ENCODE data around the gene MAD1L1. TPM values are rescaled to one million over a fixed set of nuclear protein-coding genes. Genes with fewer than 3 reads are reported as not detected.

MAD1L1 gene
- total and polyA plus RNA-seq, 2 of the 13 experiments (the other 11 are each of a cell fraction or from before 2014, with no cell fraction given): 17.4 to 64.7 TPM

GRCh38 chr7:1920881-1921280 lies 311.9 kb downstream of the MAD1L1 start (continued):
- TF ChIP-seq NR0B2 (CRISPR knock-in tag; IDR thresholded peaks at IDR 0.05): no peak
- TF ChIP-seq BRF2 (CRISPR knock-in tag; IDR thresholded peaks at IDR 0.05): no peak
- no peak for TF ChIP-seq CBX5 (CRISPR knock-in tag; IDR thresholded peaks at IDR 0.05; ENCODE audit: borderline replicate concordance)
- no peak for TF ChIP-seq HNRNPL (IDR thresholded peaks at IDR 0.05; ENCODE audit: low read depth, low read length)
- TF ChIP-seq GATAD2A (CRISPR knock-in tag; IDR thresholded peaks at IDR 0.05): no peak
- no peak for TF ChIP-seq PPARG (CRISPR knock-in tag; conservative IDR thresholded peaks at IDR 0.05)
- TF ChIP-seq DR1 (CRISPR knock-in tag; IDR thresholded peaks at IDR 0.05): no peak
- no peak for TF ChIP-seq NFRKB (IDR thresholded peaks at IDR 0.05)
- TF ChIP-seq CAMTA2 (CRISPR knock-in tag; IDR thresholded peaks at IDR 0.05; ENCODE audit: borderline replicate concordance): no peak
- no peak for TF ChIP-seq RBM39 (IDR thresholded peaks at IDR 0.05; ENCODE audit: low read depth, low read length, poor library complexity, severe bottlenecking)
- no peak for TF ChIP-seq EP300 (IDR thresholded peaks at IDR 0.05; ENCODE audit: low read depth in 2 of 2, low read length in 2 of 2)
- TF ChIP-seq EP300 (CRISPR knock-in tag; IDR thresholded peaks at IDR 0.05; ENCODE audit: borderline replicate concordance): no peak
- TF ChIP-seq ZNF513 (CRISPR knock-in tag; conservative IDR thresholded peaks at IDR 0.05): no peak

Measured in HepG2 (cell line).